HUES64 (cell line): Measurements from ENCODE around the gene TYW5. TPM values are rescaled to one million over a fixed set of nuclear protein-coding genes. Genes with fewer than 3 reads are reported as not detected.

Experiments
- H3K27ac ChIP-seq: 2 replicates; pipeline ENCODE4 v1.7.0; 2013; ENCODE audit warnings: low read depth, low read length, inconsistent platforms
- H3K27me3 ChIP-seq: 2 replicates; pipeline ENCODE4 v1.6.1; 2013; ENCODE audit warnings: mild to moderate bottlenecking, low read length; ENCODE audit not compliant: insufficient read depth
- H3K36me3 ChIP-seq: 2 replicates; pipeline ENCODE4 v1.6.1; 2013; ENCODE audit warnings: mild to moderate bottlenecking, low read length; ENCODE audit not compliant: insufficient read depth
- H3K4me1 ChIP-seq: 2 replicates; pipeline ENCODE4 v1.6.1; 2013; ENCODE audit warnings: mild to moderate bottlenecking, low read length, moderate library complexity; ENCODE audit not compliant: insufficient read depth
- H3K4me3 ChIP-seq: 2 replicates; pipeline ENCODE4 v1.5.1; 2013; ENCODE audit warnings: mild to moderate bottlenecking, low read length, moderate library complexity
- H3K9ac ChIP-seq: 2 replicates; pipeline ENCODE4 v1.6.1; 2013; ENCODE audit warnings: mild to moderate bottlenecking, low read depth, low read length
- H3K9me3 ChIP-seq: 2 replicates; pipeline ENCODE4 v1.6.1; 2013; ENCODE audit warnings: low read depth, low read length; ENCODE audit not compliant: insufficient read depth
- WGBS: fragments of 150-250, 120-280 bp; methylation state at CpG from one replicate; pipeline ENCODE4 v1.1.7; 2013; ENCODE audit warnings: missing lambda C conversion rate; 5-methylcytosine and 5-hydroxymethylcytosine counted together
- polyA plus RNA-seq, 2 experiments: library from polyadenylated mRNA; stranded (reverse); fragments of 50-300 nt; gene quantifications; one replicate each; pipeline ENCODE4 v1.2.3, GENCODE V29; 2013

TYW5 gene
- polyA plus RNA-seq (2013, experiment 1 of 2) = 8.3 TPM
- polyA plus RNA-seq (2013, experiment 2 of 2) = 7.5 TPM

DNA sequence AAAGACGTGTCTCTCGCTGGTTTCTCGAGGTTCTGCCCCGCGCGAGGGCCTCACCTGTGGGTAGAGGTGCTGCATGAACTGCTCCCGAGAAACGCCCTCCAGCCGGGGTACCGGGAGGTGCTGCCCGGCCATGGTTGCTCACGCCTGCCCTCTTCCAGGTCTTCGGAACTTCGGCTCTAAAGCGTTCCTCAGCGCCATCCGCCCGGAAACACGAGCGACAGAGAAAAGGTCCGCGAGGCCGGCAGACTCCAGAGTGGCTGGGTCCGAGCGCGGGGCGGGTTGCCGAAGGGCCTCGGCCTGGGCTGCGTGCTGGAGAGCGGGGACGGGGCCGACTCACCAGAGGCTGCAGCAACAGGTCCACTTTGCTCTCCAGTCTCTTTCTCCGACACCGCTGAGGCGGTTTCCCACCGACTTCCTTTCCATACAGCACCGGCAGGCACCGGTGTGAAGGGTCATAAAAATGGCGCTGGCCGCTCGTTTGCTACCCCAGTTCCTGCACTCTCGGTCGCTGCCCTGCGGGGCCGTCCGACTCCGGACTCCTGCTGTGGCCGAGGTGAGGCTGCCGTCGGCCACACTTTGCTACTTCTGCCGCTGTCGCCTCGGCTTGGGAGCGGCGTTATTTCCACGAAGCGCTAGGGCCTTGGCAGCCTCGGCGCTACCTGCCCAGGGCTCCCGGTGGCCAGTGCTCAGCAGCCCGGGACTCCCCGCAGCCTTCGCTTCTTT, at the start of gene TYW5, which contains the start of gene MAIP1:
TYW5 (minus strand) TSS at position 153 of the 723 bp plus-strand sequence; CDS start at position 132, 21 bp downstream.
MAIP1 (plus strand) TSS at position 244 of the 723 bp plus-strand sequence; CDS start at position 461, 217 bp downstream.
- Histone ChIP-seq H3K9ac (peak within 1 kb of the TSS; percentile 95), H3K36me3 (peaks cover 39% of the 10 kb centered on the region), H3K4me1 (no peaks in the 10 kb centered on the region), H3K27ac (peak within 1 kb of the TSS; percentile 97), H3K4me3 (peak within 1 kb of the TSS; percentile 95), H3K27me3 (no peaks in the 10 kb centered on the region), H3K9me3 (no peaks in the 10 kb centered on the region)
- WGBS = under 1% methylated on average over 64 of the region's 64 CpGs

DNA sequence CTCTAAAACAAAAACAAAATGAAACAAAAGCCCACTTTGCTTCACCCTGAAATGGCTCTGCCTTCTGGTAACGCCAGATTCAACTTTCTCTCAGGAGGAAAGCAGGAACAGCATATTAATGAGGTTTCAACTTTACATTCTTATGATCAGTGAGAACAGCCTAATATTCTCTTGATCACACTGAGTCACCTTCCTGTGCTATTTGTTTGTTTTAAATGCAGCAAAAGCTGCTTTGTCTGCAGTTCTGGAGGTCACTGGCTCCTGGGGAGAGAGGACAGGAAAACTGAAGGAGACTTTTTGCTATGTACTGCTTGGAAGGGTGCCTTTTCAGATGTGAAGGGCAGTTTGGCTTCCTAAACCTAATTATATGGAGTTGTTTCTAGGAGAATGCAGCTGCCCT, 48.2 kb upstream of the TYW5 start:
- Histone ChIP-seq H3K4me3 (no peak overlapping the region), H3K27ac (peak overlapping the region; percentile 46; the same call in 1 of the 2 replicates), H3K36me3 (no peaks in the 10 kb centered on the region), H3K9me3 (peaks cover 2% of the 10 kb centered on the region; the same call in 1 of the 2 replicates), H3K9ac (peak overlapping the region; percentile 32; the same call in 1 of the 2 replicates), H3K4me1 (peaks cover 23% of the 10 kb centered on the region), H3K27me3 (no peaks in the 10 kb centered on the region)
- WGBS = 50% methylated on average over 1 of the region's 1 CpG

DNA sequence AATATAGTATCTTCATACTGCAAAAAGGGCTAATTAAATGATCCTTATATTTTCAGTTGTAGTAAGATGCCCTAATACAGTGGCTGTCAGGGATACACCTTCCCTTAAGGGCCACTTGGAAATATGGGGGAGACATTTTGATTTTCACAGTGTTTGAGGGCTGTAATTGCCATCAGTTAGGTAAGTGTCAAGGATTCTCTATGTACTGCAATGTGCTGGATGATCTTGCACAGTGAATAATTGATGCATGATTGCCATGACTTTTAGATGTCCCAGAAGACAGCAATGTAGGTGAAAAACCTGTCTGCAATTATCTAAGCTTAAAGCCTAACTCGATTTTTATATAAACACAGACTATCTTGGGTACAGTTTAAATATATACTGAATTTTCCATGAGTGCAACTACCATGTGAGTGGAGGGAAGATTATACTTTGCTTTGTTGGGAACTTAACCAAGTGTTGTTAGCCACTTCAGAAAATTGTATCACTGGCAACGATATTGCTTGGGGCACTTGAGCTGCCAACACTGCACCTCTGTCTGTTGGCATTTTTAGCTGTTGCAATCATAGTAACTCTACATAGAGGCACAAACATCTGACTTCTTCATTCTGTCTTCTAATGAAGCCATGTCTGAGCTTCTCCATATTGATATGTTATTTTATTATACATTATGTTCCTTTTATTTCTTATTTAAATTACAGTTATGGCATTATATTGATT, 45.3 kb upstream of the TYW5 start:
- WGBS = 88% methylated on average over 2 of the region's 2 CpGs
- no peaks in the 10 kb centered on the region for H3K36me3 ChIP-seq
- no peaks in the 10 kb centered on the region for H3K27me3 ChIP-seq

DNA sequence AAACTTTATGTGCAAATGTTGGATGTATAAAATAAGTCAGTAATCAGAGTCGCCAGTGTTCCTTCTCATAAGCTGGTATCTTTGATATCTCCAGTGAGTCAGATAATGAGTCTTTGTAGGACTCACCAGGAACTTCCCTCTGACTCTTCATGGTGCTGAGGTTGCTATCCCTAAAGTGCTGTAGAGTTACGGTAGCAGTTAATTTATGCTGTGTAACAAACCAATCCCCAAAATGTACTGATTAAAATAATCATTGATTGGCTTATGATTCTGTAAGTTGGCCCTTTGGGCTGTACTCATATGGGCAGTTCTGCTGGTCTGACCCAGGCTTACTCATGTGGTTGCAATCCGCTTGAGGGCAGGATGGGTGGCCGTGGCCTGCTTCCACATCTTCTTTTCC, 43.9 kb upstream of the TYW5 start:
- Histone ChIP-seq H3K27ac (no peak overlapping the region), H3K4me1 (peaks cover 18% of the 10 kb centered on the region), H3K27me3 (no peaks in the 10 kb centered on the region), H3K9ac (no peak overlapping the region), H3K36me3 (no peaks in the 10 kb centered on the region), H3K4me3 (no peak overlapping the region), H3K9me3 (no peaks in the 10 kb centered on the region)
- WGBS = 96% methylated on average over 3 of the region's 4 CpGs

More for the DNA sequence above, 45.3 kb upstream of the TYW5 start:
- Histone ChIP-seq H3K9ac (no peak overlapping the region), H3K27ac (no peak overlapping the region), H3K4me3 (no peak overlapping the region), H3K9me3 (no peaks in the 10 kb centered on the region; the same call in 1 of the 2 replicates), H3K4me1 (peaks cover 23% of the 10 kb centered on the region)

DNA sequence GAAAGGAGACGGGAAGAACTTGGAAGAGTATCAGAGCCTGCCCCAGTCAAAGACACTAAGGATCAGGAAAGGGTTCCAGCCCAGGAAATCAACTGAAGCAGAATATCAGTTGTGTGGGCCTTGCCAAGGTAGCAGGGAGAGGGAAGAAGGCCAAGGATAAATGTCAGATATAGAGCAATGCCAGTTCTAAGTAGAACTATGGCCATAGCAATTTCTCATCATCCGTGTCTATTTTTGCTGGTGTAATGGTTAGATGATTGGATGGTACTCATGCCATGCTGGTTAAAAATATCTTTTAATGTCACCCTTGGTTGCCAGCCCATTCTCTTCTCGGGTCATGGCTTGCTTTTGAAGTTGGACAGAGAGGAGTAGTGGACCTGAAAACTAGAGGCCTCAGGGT, 42.0 kb upstream of the TYW5 start:
- no peaks in the 10 kb centered on the region for H3K27me3 ChIP-seq
- H3K27ac ChIP-seq = no peak overlapping the region
- 95% methylated on average over 3 of the region's 3 CpGs for WGBS
- H3K36me3 ChIP-seq = no peaks in the 10 kb centered on the region
- H3K4me1 ChIP-seq = no peaks in the 10 kb centered on the region
- no peak overlapping the region for H3K9ac ChIP-seq
- H3K4me3 ChIP-seq = no peak overlapping the region
- no peaks in the 10 kb centered on the region for H3K9me3 ChIP-seq

DNA sequence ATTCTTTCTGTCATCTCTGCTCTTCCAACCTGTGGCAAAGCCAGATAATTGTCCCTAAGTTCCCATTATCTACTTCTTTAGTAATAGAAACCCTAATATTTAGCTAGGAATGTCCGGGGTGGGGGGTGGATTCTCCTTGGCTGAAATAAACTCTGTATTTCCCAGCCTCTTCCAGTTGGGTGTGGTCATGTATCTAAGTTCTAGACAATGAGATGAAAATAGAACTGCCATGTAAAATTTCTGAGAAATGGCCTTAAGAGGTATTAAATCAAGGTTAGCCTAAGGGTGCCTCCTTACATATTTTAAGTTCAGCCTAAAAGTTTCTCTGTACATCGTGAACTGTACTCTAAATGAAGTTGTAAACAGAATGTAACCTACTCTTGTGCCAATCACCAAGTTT, 39.6 kb upstream of the TYW5 start:
- no peak overlapping the region for H3K4me3 ChIP-seq
- H3K27me3 ChIP-seq = no peaks in the 10 kb centered on the region
- no peaks in the 10 kb centered on the region for H3K9me3 ChIP-seq
- H3K36me3 ChIP-seq = no peaks in the 10 kb centered on the region
- no peak overlapping the region for H3K9ac ChIP-seq
- H3K27ac ChIP-seq = no peak overlapping the region
- 98% methylated on average over 2 of the region's 2 CpGs for WGBS
- H3K4me1 ChIP-seq = no peaks in the 10 kb centered on the region

DNA sequence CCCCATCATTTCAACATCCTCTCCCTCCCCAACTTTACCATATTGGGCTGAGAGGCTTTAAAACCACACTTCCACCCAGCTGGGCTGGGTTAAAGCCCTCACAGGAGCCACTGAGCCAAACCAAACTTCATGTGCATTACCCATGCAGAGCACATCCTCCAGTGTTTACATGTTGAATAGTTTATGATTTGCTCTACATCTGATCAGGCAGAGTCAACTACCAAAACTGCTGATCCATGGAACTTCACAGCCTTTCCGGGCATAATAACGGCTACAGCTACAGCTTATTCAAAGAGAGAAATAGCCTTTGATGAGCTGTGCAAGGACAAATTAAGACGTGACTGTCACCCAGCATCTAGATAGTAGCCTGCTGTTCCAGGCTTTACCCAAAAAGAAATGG, 39.1 kb upstream of the TYW5 start:
- 90% methylated on average over 3 of the region's 3 CpGs for WGBS
- H3K27ac ChIP-seq = no peak overlapping the region

GRCh38 chr2:199992296-199992695, 37.0 kb upstream of the TYW5 start:
- H3K4me3 ChIP-seq = no peak overlapping the region
- H3K27ac ChIP-seq = no peak overlapping the region
- no peaks in the 10 kb centered on the region for H3K9me3 ChIP-seq
- H3K9ac ChIP-seq = no peak overlapping the region
- 94% methylated on average over 3 of the region's 3 CpGs for WGBS
- H3K36me3 ChIP-seq = no peaks in the 10 kb centered on the region
- H3K27me3 ChIP-seq = no peaks in the 10 kb centered on the region
- peaks cover 6% of the 10 kb centered on the region; the same call in 1 of the 2 replicates for H3K4me1 ChIP-seq

More for the DNA sequence above, 39.1 kb upstream of the TYW5 start:
- Histone ChIP-seq H3K36me3 (no peaks in the 10 kb centered on the region), H3K9me3 (no peaks in the 10 kb centered on the region), H3K9ac (no peak overlapping the region), H3K4me3 (no peak overlapping the region), H3K4me1 (no peaks in the 10 kb centered on the region), H3K27me3 (no peaks in the 10 kb centered on the region)

GRCh38 chr2:199991691-199992090, 36.4 kb upstream of the TYW5 start:
- H3K36me3 ChIP-seq = no peaks in the 10 kb centered on the region
- H3K9me3 ChIP-seq = no peaks in the 10 kb centered on the region
- peaks cover 7% of the 10 kb centered on the region; the same call in 1 of the 2 replicates for H3K4me1 ChIP-seq
- H3K9ac ChIP-seq = no peak overlapping the region
- H3K27me3 ChIP-seq = no peaks in the 10 kb centered on the region
- 96% methylated on average over 2 of the region's 2 CpGs for WGBS
- no peak overlapping the region for H3K27ac ChIP-seq
- H3K4me3 ChIP-seq = no peak overlapping the region

DNA sequence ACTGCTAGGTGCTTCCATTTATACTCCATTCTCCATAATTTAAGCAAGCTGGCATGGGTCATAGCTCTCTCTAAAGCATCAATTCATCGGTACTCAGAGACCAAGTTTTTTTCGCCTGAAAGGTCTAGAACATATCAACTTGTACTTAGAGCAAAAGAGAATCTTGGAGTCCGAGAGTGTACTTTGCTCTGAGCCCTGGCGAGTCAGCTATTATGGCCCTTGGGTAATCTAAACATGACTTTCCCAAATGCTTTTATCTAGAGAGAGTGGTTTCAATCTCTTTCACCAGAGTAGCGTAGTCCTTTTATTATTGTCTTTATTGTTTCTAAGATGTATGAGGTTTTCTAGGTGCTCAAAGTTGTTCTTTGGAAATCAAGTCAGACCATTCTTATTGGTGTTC, 34.5 kb upstream of the TYW5 start:
- Histone ChIP-seq H3K36me3 (no peaks in the 10 kb centered on the region), H3K9me3 (no peaks in the 10 kb centered on the region), H3K4me3 (no peak overlapping the region), H3K4me1 (peaks cover 7% of the 10 kb centered on the region; the same call in 1 of the 2 replicates), H3K27ac (no peak overlapping the region), H3K9ac (no peak overlapping the region), H3K27me3 (no peaks in the 10 kb centered on the region)
- 88% methylated on average over 5 of the region's 5 CpGs for WGBS

GRCh38 chr2:199988151-199988550, 32.9 kb upstream of the TYW5 start:
- Histone ChIP-seq H3K27me3 (no peaks in the 10 kb centered on the region), H3K36me3 (no peaks in the 10 kb centered on the region), H3K27ac (no peak overlapping the region), H3K9me3 (no peaks in the 10 kb centered on the region), H3K4me3 (no peak overlapping the region), H3K4me1 (peaks cover 22% of the 10 kb centered on the region), H3K9ac (no peak overlapping the region)
- WGBS = 85% methylated on average over 7 of the region's 7 CpGs
